H1 (cell line): Measurements from ENCODE around the gene ATP2B3. TPM values are rescaled to one million over a fixed set of nuclear protein-coding genes. Genes with fewer than 3 reads are reported as not detected.
A peak's percentile ranks its signal among the peaks of the same experiment; 100 is the strongest.

Experiments used
- CTCF ChIA-PET: fragments of 300-600 bp; sonication (Branson Sonifier 250); formaldehyde crosslinking; loops from one replicate; lab custom pipeline; 2021; ENCODE audit not compliant: partially characterized antibody; lab: Charles Lee
- POLR2A ChIA-PET: fragments of 300-600 bp; sonication (Branson Sonifier 250); formaldehyde crosslinking; loops from one replicate; lab custom pipeline; 2021; ENCODE audit warnings: inconsistent platforms; ENCODE audit not compliant: partially characterized antibody; lab: Charles Lee
- DNase-seq, 2 experiments: peaks; one replicate each; pipeline versions ENCODE4 v3.0.0 to v3.0.0-alpha.2; 2010 to 2022; ENCODE audit warnings: low spot score in 2 of 2, low read depth in 1 of 2, mixed read lengths in 1 of 2
- FAIRE-seq: peaks from 2 replicates; lab custom pipeline; 2011; peaks lifted over from hg19 to GRCh38; lab: Jason Lieb, UNC
- H2AFZ ChIP-seq: 2 replicates; pipeline ENCODE4 v1.8.1; 2012; ENCODE audit warnings: low read length, inconsistent platforms
- H2AK5ac ChIP-seq: 2 replicates; pipeline ENCODE4 v1.6.1; 2013; ENCODE audit warnings: low read depth, low read length
- H2BK120ac ChIP-seq: replicated peaks from 2 replicates; pipeline ENCODE3; 2013; ENCODE audit warnings: low read depth, low read length, inconsistent platforms
- H2BK12ac ChIP-seq: 2 replicates; pipeline ENCODE4 v1.6.1; 2013; ENCODE audit warnings: low read depth, low read length
- H2BK15ac ChIP-seq: 2 replicates; pipeline ENCODE4 v1.6.1; 2013; ENCODE audit warnings: low read length
- H2BK20ac ChIP-seq: 2 replicates; pipeline ENCODE4 v1.6.1; 2013; ENCODE audit warnings: low read length
- H2BK5ac ChIP-seq: 2 replicates; pipeline ENCODE4 v1.6.1; 2013; ENCODE audit warnings: low read depth, low read length
- H3K14ac ChIP-seq: 2 replicates; pipeline ENCODE4 v1.6.1; 2013; ENCODE audit warnings: inconsistent platforms; ENCODE audit not compliant: insufficient read length
- H3K18ac ChIP-seq: 2 replicates; pipeline ENCODE4 v1.6.1; 2013; ENCODE audit warnings: low read length; ENCODE audit errors: extremely low read depth
- H3K23ac ChIP-seq: 2 replicates; pipeline ENCODE4 v1.6.1; 2013; ENCODE audit warnings: inconsistent platforms; ENCODE audit not compliant: insufficient read length
- H3K23me2 ChIP-seq: 2 replicates; pipeline ENCODE4 v1.6.1; 2013; ENCODE audit warnings: low read depth, low read length
- H3K27ac ChIP-seq: 2 replicates; pipeline ENCODE4 v1.6.1; 2011; ENCODE audit warnings: low read depth, low read length, inconsistent platforms
- H3K27me3 ChIP-seq, 4 experiments: replicated peaks in 1 of 4; 1 replicate in 1 of 4; 2 replicates in 3 of 4; pipeline versions ENCODE4 v1.6.1 to v1.8.1; 2011 to 2013; ENCODE audit warnings: low read length in 3 of 4, mild to moderate bottlenecking in 3 of 4, inconsistent platforms in 2 of 4, mixed read lengths in 2 of 4, moderate library complexity in 1 of 4; ENCODE audit not compliant: control insufficient read depth in 3 of 4, insufficient read depth in 3 of 4; ENCODE audit errors: extremely low read depth in 1 of 4
- H3K36me3 ChIP-seq, 4 experiments: 2 replicates each; pipeline versions ENCODE4 v1.6.1 to v1.8.1; 2011 to 2013; ENCODE audit warnings: mild to moderate bottlenecking in 4 of 4, low read length in 3 of 4, moderate library complexity in 2 of 4, control low read depth in 1 of 4, inconsistent platforms in 1 of 4; ENCODE audit not compliant: insufficient read depth in 4 of 4, control insufficient read depth in 2 of 4
- H3K4ac ChIP-seq: replicated peaks from 2 replicates; pipeline ENCODE3; 2013; ENCODE audit warnings: low read length, low read depth, mixed read lengths, inconsistent platforms; ENCODE audit not compliant: insufficient read length
- H3K4me1 ChIP-seq, 4 experiments: replicated peaks in 1 of 4; 1 replicate in 1 of 4; 2 replicates in 3 of 4; pipeline versions ENCODE4 v1.6.1 to v1.8.1; 2011 to 2013; ENCODE audit warnings: low read length in 3 of 4, inconsistent platforms in 2 of 4, mixed read lengths in 1 of 4; ENCODE audit not compliant: insufficient read depth in 4 of 4, control insufficient read depth in 3 of 4
- H3K4me2 ChIP-seq, 2 experiments: 2 replicates each; pipeline versions ENCODE4 v1.6.1 to v1.8.1; 2011 to 2013; ENCODE audit warnings: low read depth in 2 of 2, low read length in 2 of 2, control low read depth in 1 of 2, inconsistent platforms in 1 of 2, mild to moderate bottlenecking in 1 of 2; ENCODE audit not compliant: insufficient read depth in 1 of 2
- H3K4me3 ChIP-seq, 4 experiments: fragments of 200-600, 300-600 bp in 1 of 4; sonication (generic), shearing (Covaris generic), sonication (Bioruptor Twin) in 1 of 4; 2 replicates each; pipeline versions ENCODE4 v1.5.1 to v1.8.1; 2011 to 2016; ENCODE audit warnings: low read length in 4 of 4, low read depth in 3 of 4, control low read depth in 2 of 4, inconsistent platforms in 2 of 4, mild to moderate bottlenecking in 2 of 4, mixed read lengths in 1 of 4, moderate library complexity in 1 of 4; ENCODE audit not compliant: insufficient read depth in 2 of 4; ENCODE audit errors: extremely low read depth in 1 of 4
- H3K56ac ChIP-seq: replicated peaks from 2 replicates; pipeline ENCODE3; 2013; ENCODE audit warnings: low read depth, mild to moderate bottlenecking, mixed read lengths, low read length, inconsistent platforms; ENCODE audit not compliant: insufficient read length
- H3K79me1 ChIP-seq: 2 replicates; pipeline ENCODE4 v1.6.1; 2013; ENCODE audit warnings: low read depth, low read length, control low read depth
- H3K79me2 ChIP-seq, 2 experiments: 2 replicates each; pipeline versions ENCODE4 v1.6.1 to v1.8.1; 2012 to 2013; ENCODE audit warnings: low read length in 2 of 2, mild to moderate bottlenecking in 2 of 2, inconsistent platforms in 1 of 2; ENCODE audit not compliant: insufficient read depth in 2 of 2, control insufficient read depth in 1 of 2
- H3K9ac ChIP-seq, 4 experiments: replicated peaks in 1 of 4; 1 replicate in 1 of 4; 2 replicates in 3 of 4; pipeline versions ENCODE4 v1.6.1 to v1.8.1; 2011 to 2013; ENCODE audit warnings: low read depth in 3 of 4, low read length in 3 of 4, control low read depth in 2 of 4, mild to moderate bottlenecking in 2 of 4, moderate library complexity in 2 of 4, inconsistent platforms in 1 of 4; ENCODE audit errors: extremely low read depth in 1 of 4
- H3K9me3 ChIP-seq, 2 experiments: 2 replicates each; pipeline versions ENCODE4 v1.6.1 to v1.8.1; 2012 to 2013; ENCODE audit warnings: mild to moderate bottlenecking in 2 of 2, moderate library complexity in 2 of 2, control low read depth in 1 of 2, inconsistent platforms in 1 of 2, low read depth in 1 of 2, low read length in 1 of 2, mixed read lengths in 1 of 2; ENCODE audit not compliant: insufficient read depth in 2 of 2
- H4K20me1 ChIP-seq, 2 experiments: replicated peaks in 1 of 2; 2 replicates each; pipeline versions ENCODE3 to v1.8.1; 2011 to 2013; ENCODE audit warnings: inconsistent platforms in 2 of 2, low read length in 2 of 2, mild to moderate bottlenecking in 1 of 2; ENCODE audit not compliant: insufficient read depth in 2 of 2, control insufficient read depth in 1 of 2
- H4K5ac ChIP-seq: 2 replicates; pipeline ENCODE4 v1.6.1; 2013; ENCODE audit warnings: low read length, low read depth, mixed read lengths, inconsistent platforms; ENCODE audit not compliant: insufficient read length
- H4K8ac ChIP-seq: 2 replicates; pipeline ENCODE4 v1.8.0; 2013; ENCODE audit warnings: mild to moderate bottlenecking, moderate library complexity, low read length, inconsistent platforms; ENCODE audit not compliant: insufficient read depth; ENCODE audit errors: extremely low read depth
- H4K91ac ChIP-seq: replicated peaks from 2 replicates; pipeline ENCODE3; 2013; ENCODE audit warnings: low read length, mixed read lengths, inconsistent platforms; ENCODE audit not compliant: insufficient read length
- BCL11A ChIP-seq, 2 experiments: IDR thresholded peaks; one replicate each; pipeline ENCODE4 v1.6.1; 2011; ENCODE audit warnings: low read depth in 2 of 2, low read length in 2 of 2, mild to moderate bottlenecking in 2 of 2
- CHD1 ChIP-seq: IDR thresholded peaks from 2 replicates; pipeline ENCODE4 v1.6.1; 2012; ENCODE audit warnings: low read depth, low read length, improper control_type of control experiment
- EGR1 ChIP-seq: IDR thresholded peaks from 2 replicates; pipeline ENCODE4 v1.6.1; 2011; ENCODE audit warnings: low read depth, low read length, borderline replicate concordance
- GABPA ChIP-seq: IDR thresholded peaks from 2 replicates; pipeline ENCODE4 v1.6.1; 2011; ENCODE audit warnings: mild to moderate bottlenecking, low read length, moderate library complexity, borderline replicate concordance; ENCODE audit not compliant: insufficient read depth
- KDM5A ChIP-seq: fragments of 200-600 bp; IDR thresholded peaks from 2 replicates; pipeline ENCODE4 v1.7.1; 2012; ENCODE audit warnings: mild to moderate bottlenecking, low read length, inconsistent platforms, mixed read lengths
- NRF1 ChIP-seq: IDR thresholded peaks from 2 replicates; pipeline ENCODE4 v1.6.1; 2011; ENCODE audit warnings: mild to moderate bottlenecking, low read depth, low read length, improper control_type of control experiment
- POLR2AphosphoS5 ChIP-seq: IDR thresholded peaks from 2 replicates; pipeline ENCODE4 v1.6.1; 2011; ENCODE audit warnings: low read depth, low read length
- RAD21 ChIP-seq, 2 experiments: IDR thresholded peaks in 1 of 2; conservative IDR thresholded peaks in 1 of 2; 2 replicates each; pipeline ENCODE4 v1.6.1; 2011; ENCODE audit warnings: low read depth in 2 of 2, low read length in 2 of 2, improper control_type of control experiment in 1 of 2, inconsistent platforms in 1 of 2, mild to moderate bottlenecking in 1 of 2, moderate library complexity in 1 of 2
- RBBP5 ChIP-seq: IDR thresholded peaks from 2 replicates; pipeline ENCODE4 v1.7.1; 2012; ENCODE audit warnings: low read depth, mild to moderate bottlenecking, inconsistent platforms, low read length, moderate library complexity, borderline replicate concordance
- SIRT6 ChIP-seq: IDR thresholded peaks from one replicate; pipeline ENCODE4 v1.7.1; 2012; ENCODE audit warnings: low read length, inconsistent platforms
- SP1 ChIP-seq: IDR thresholded peaks from 2 replicates; pipeline ENCODE4 v1.6.1; 2011; ENCODE audit warnings: low read depth, low read length
- YY1 ChIP-seq: IDR thresholded peaks from 2 replicates; pipeline ENCODE4 v1.6.1; 2011; ENCODE audit warnings: low read depth, mild to moderate bottlenecking, low read length
- WGBS, 2 experiments: shearing (Covaris generic) in 1 of 2; methylation state at CpG; one replicate each; pipeline versions ENCODE4 v1.1.6 to v1.1.7; 2013 to 2015; ENCODE audit warnings: low lambda C conversion rate in 2 of 2, mixed read lengths in 2 of 2, inconsistent platforms in 1 of 2, low coverage in 1 of 2, missing lambda C conversion rate in 1 of 2; ENCODE audit not compliant: insufficient replicate concordance in 2 of 2, insufficient coverage in 1 of 2, insufficient read length in 1 of 2; ENCODE audit errors: extremely low coverage in 1 of 2, missing lambda C conversion rate in 1 of 2; 5-methylcytosine and 5-hydroxymethylcytosine counted together
- polyA plus RNA-seq, 7 experiments: library from polyadenylated mRNA; depleted of rRNA in 3 of 7; stranded (reverse) in 5 of 7; unstranded in 2 of 7; fragments of >200 nt in 5 of 7; fragments of 200-250 nt in 2 of 7; gene quantifications; 1 replicate in 5 of 7; 2 replicates in 1 of 7; 4 replicates in 1 of 7; pipeline versions ENCODE4 v1.2.1 to v1.2.3, GENCODE V29; 2011 to 2013; ENCODE audit warnings: missing spikeins in 2 of 7, mixed read lengths in 2 of 7
- total RNA-seq: library from RNA; stranded (reverse); fragmentation: NEBNext Ultra II Directional; extraction: Animal tissue kit (Norgen Biotek cat#: 25700); gene quantifications from 2 replicates; pipeline ENCODE4 v1.2.1, GENCODE V29; 2021
- TF ChIP-seq, protein P1 (sequence below): IDR thresholded peaks from 2 replicates; pipeline ENCODE4 v1.6.1; 2011; ENCODE audit warnings: low read length, improper control_type of control experiment

The ATP2B3 gene
- total and polyA plus RNA-seq, 2 of the 8 experiments (the other 6 are each of a cell fraction or from before 2014, with no cell fraction given) = 0.14 to 0.19 TPM

DNA sequence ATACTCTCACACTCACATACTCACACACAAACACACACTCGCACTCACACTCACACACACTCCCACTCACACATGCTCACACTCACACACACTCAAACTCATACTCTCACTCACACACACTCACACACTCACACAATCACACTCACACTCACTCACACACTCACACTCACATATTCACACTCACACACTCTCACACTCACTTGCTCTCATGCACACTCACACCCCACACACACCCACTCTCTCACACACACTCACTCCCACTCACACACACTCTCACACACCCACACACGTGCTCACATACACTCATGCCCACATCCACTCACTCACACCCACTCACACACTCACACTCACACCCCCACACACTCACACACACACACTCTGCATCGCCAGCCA, 4.9 kb upstream of the ATP2B3 start:
- 0 out of 2 replicates have a peak overlapping the region, but pooled peaks have one; percentile 81 for H2BK15ac ChIP-seq
- H2AFZ ChIP-seq = no peak overlapping the region
- no peak overlapping the region for H3K9ac ChIP-seq
- ChIA-PET CTCF (no interaction called here), POLR2A (no interaction called here)
- H3K27ac ChIP-seq = no peak overlapping the region
- DNase-seq = no peak
- peaks cover under 1 to 11% (median 10%) of the 10 kb centered on the region in 4 experiments for H3K27me3 ChIP-seq
- no peak overlapping the region for H3K23ac ChIP-seq
- 0 out of 2 replicates have a peak overlapping the region, but pooled peaks have one; percentile 25 for H4K8ac ChIP-seq
- no peaks in the 10 kb centered on the region for H3K79me1 ChIP-seq
- no peak overlapping the region for H2BK120ac ChIP-seq
- peaks cover 0 to 8% of the 10 kb centered on the region in 2 experiments for H4K20me1 ChIP-seq
- no peaks in the 10 kb centered on the region for H3K36me3 ChIP-seq
- peak overlapping the region; percentile 83; the same call in 1 of the 2 replicates for H2BK5ac ChIP-seq
- peak overlapping the region; percentile 68; the same call in 1 of the 2 replicates for H2BK12ac ChIP-seq
- H2BK20ac ChIP-seq = 0 out of 2 replicates have a peak overlapping the region, but pooled peaks have one; percentile 48
- H3K4me2 ChIP-seq = no peak overlapping the region
- H3K4me1 ChIP-seq = peaks cover 0 to 1% (median 0%) of the 10 kb centered on the region in 4 experiments; a peak in 2 of 7 replicates
- H3K23me2 ChIP-seq = peaks cover 7% of the 10 kb centered on the region; the same call in 1 of the 2 replicates
- H3K4me3 ChIP-seq = no peak overlapping the region
- peak overlapping the region; percentile 54 for H4K91ac ChIP-seq
- H3K18ac ChIP-seq = no peak overlapping the region
- no peaks in the 10 kb centered on the region for H3K79me2 ChIP-seq
- WGBS, 2 experiments = 93 to 100% methylated on average over 1 of the region's 3 CpGs
- H2AK5ac ChIP-seq = peak overlapping the region; percentile 60; the same call in 1 of the 2 replicates
- H3K56ac ChIP-seq = peak overlapping the region; percentile 52
- no peaks in the 10 kb centered on the region for H3K9me3 ChIP-seq
- no peak overlapping the region for H3K14ac ChIP-seq
- no peak for FAIRE-seq
- H4K5ac ChIP-seq = no peak overlapping the region
- no peak overlapping the region for H3K4ac ChIP-seq
- TF ChIP-seq SP1 (no peak), KDM5A (no peak), POLR2AphosphoS5 (no peak), YY1 (no peak), SIRT6 (no peak), GABPA (no peak), NRF1 (no peak), BCL11A (IDR thresholded peaks at IDR 0.05; ENCODE audit: low read depth in 2 of 2, low read length in 2 of 2) (no peak), EGR1 (no peak), RAD21 (IDR thresholded peaks at IDR 0.05 in 1 of 2, conservative IDR thresholded peaks at IDR 0.05 in 1 of 2; ENCODE audit: low read depth in 2 of 2, low read length in 2 of 2) (no peak), RBBP5 (no peak), CHD1 (no peak)
- TF ChIP-seq, protein P1, sequence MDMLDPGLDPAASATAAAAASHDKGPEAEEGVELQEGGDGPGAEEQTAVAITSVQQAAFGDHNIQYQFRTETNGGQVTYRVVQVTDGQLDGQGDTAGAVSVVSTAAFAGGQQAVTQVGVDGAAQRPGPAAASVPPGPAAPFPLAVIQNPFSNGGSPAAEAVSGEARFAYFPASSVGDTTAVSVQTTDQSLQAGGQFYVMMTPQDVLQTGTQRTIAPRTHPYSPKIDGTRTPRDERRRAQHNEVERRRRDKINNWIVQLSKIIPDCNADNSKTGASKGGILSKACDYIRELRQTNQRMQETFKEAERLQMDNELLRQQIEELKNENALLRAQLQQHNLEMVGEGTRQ = no peak
